Heart left ventricle (tissue), 13 donors: ENCODE results near the gene KCTD18.

ENCODE experiments used
- CTCF ChIP-seq, 12 donors: fragments of 200-600 bp; sonication (generic) in 4 of 12; IDR thresholded peaks; one replicate each; pipeline versions ENCODE4 v1.5.0 to v1.8.0; 2018 to 2022; ENCODE audit warnings: antibody characterized with exemption in 12 of 12, mild to moderate bottlenecking in 5 of 12
- POLR2A ChIP-seq, 2 donors: fragments of 450-650 bp; IDR thresholded peaks; one replicate each; pipeline ENCODE4 v1.6.1; 2017; ENCODE audit warnings: antibody characterized with exemption in 2 of 2, mild to moderate bottlenecking in 2 of 2, moderate library complexity in 2 of 2
- donor health status: ischemic (EF 13 %, LVEDD 7.1; RV severe dilation, severe dysfunction).
- donor health status: DM: no; HTN: yes; CAD: no.
- donor health status: DM: no; HTN: no; CAD: no.
- donor health status: ischemic (EF 25% LVEDD 6.9; RV normal size, moderate dysfunction).
- donor health status: ischemic (EF 25% LVEDD 5.7; RV mildly dilated, moderate dysfunction).
- donor health status: ischemic (EF 35%, LVEDD 5.7; RV mildly dilated, moderate dysfunction).
- donor health status: nonischemic (EF 11% LVEDD 7.7; RV severe dilation, severe dysfunction).
- donor health status: DM: yes; HTN: yes; CAD: no.
- donor health status: PGD.
- donor health status: ischemic (EF 29% LVEDD 5.4; RV normal size, mild dysfunction).
- donor health status: nonischemic (EF 23%, LVEDD 6.1; RV moderate dilation, normal function).

DNA sequence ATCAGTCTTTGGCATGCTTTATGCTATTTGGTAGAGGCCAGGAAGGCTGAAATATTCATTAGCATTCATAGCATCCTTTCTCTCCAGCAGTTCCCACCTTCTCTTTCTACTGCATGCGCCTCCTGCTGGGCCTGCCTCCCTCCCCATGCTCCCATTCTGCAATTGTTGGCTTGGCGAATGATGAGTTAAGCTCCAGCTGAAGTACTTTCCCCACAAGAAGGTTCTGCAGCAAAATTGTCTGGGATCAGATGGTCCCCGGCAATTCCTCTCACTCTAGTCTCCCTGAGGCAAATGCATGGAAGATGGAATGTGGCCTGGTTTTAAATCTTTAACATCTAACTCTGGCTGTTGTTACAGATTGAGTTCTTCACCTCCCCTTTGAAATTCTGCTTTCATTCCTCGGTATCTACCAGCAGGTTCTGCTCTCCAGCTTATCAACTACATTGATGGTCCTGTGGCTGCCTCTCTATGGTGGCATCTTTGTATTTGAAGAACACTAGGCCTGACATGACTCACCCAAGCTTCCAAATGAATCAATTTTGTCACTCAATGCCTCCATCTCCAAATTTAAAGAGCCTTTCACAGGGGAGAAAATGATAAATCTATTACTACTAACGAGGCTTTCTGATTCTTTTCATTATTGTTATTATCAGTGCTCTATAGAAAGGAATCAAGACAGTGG lies 55.9 kb downstream of the KCTD18 start:
- TF ChIP-seq CTCF (IDR thresholded peaks at IDR 0.05) (no peak), POLR2A (IDR thresholded peaks at IDR 0.05) (no peak)
